Measurements from ENCODE around the gene WDR31. TPM values are rescaled to one million over a fixed set of nuclear protein-coding genes. Genes with fewer than 3 reads are reported as not detected.

WDR31 gene
- total RNA-seq, 4 donors from 2014 or later = 0.60 to 2.0 (median 0.90) TPM

GRCh38 chr9:113345671-113346070, 5.6 kb upstream of the WDR31 start:
- no peak for DNase-seq (ENCODE audit: low spot score)
- no peak for TF ChIP-seq CTCF (IDR thresholded peaks at IDR 0.05)
- no peak for ATAC-seq (ENCODE audit: low FRiP score)

- no peak for DNase-seq (ENCODE audit: low spot score)
- ATAC-seq (ENCODE audit: low FRiP score) = no peak
- TF ChIP-seq CTCF (IDR thresholded peaks at IDR 0.05) = no peak
Observed at GRCh38 chr9:113345190-113345589, 5.1 kb upstream of the WDR31 start.

- DNase-seq (ENCODE audit: low spot score) (peak; percentile 51), ATAC-seq (ENCODE audit: low FRiP score) (no peak)
- no peak for TF ChIP-seq CTCF (IDR thresholded peaks at IDR 0.05)
Observed at GRCh38 chr9:113343732-113344231, 3.7 kb upstream of the WDR31 start.

GRCh38 chr9:113341712-113342410, 1.8 kb upstream of the WDR31 start:
- ATAC-seq (ENCODE audit: low FRiP score) (no peak), DNase-seq (ENCODE audit: low spot score) (no peak)
- TF ChIP-seq CTCF (IDR thresholded peaks at IDR 0.05) = no peak

- no peak for DNase-seq (ENCODE audit: low spot score)
- TF ChIP-seq CTCF (IDR thresholded peaks at IDR 0.05) = no peak
- no peak for ATAC-seq (ENCODE audit: low FRiP score)
Observed at GRCh38 chr9:113337714-113338113, 2.4 kb downstream of the WDR31 start.

GRCh38 chr9:113331780-113332179, 8.3 kb downstream of the WDR31 start:
- DNase-seq (ENCODE audit: low spot score) (no peak), ATAC-seq (ENCODE audit: low FRiP score) (no peak)
- no peak for TF ChIP-seq CTCF (IDR thresholded peaks at IDR 0.05)

Measured in omental fat pad (tissue), 4 donors.